ENCODE measurements around the gene MSLN. TPM values are rescaled to one million over a fixed set of nuclear protein-coding genes. Genes with fewer than 3 reads are reported as not detected.

Gene MSLN
- total and polyA plus RNA-seq, 2 of the 13 experiments (the other 11 are each of a cell fraction or from before 2014, with no cell fraction given), result 2.0 to 2.3 TPM

- TF ChIP-seq SP2 (CRISPR knock-in tag; IDR thresholded peaks at IDR 0.05) (peak; percentile 83), ZBTB40 (IDR thresholded peaks at IDR 0.05) (no peak), ZBTB40 (CRISPR knock-in tag; IDR thresholded peaks at IDR 0.05) (no peak), ZNF180 (CRISPR knock-in tag; IDR thresholded peaks at IDR 0.05; ENCODE audit: borderline replicate concordance, low read depth) (no peak), ZNF567 (CRISPR knock-in tag; IDR thresholded peaks at IDR 0.05; ENCODE audit: borderline replicate concordance) (no peak), NBN (conservative IDR thresholded peaks at IDR 0.05) (no peak), ZNF362 (CRISPR knock-in tag; IDR thresholded peaks at IDR 0.05; ENCODE audit: borderline replicate concordance) (no peak), KMT2B (CRISPR knock-in tag; IDR thresholded peaks at IDR 0.05) (peak; percentile 26; the same call in 1 of the 2 replicates), KDM3A (CRISPR knock-in tag; IDR thresholded peaks at IDR 0.05; ENCODE audit: low read depth) (no peak), BHLHE40 (IDR thresholded peaks at IDR 0.05; ENCODE audit: low read length) (peak; percentile 36; the same call in 1 of the 2 replicates), ZNF326 (CRISPR knock-in tag; IDR thresholded peaks at IDR 0.05; ENCODE audit: borderline replicate concordance) (no peak), SAFB2 (CRISPR knock-in tag; IDR thresholded peaks at IDR 0.05; ENCODE audit: borderline replicate concordance, low read depth) (no peak), GPBP1L1 (CRISPR knock-in tag; IDR thresholded peaks at IDR 0.05) (no peak), TRAFD1 (CRISPR knock-in tag; IDR thresholded peaks at IDR 0.05; ENCODE audit: borderline replicate concordance) (no peak)
Observed at GRCh38 chr16:788399-789126, 28.0 kb downstream of the MSLN start, which contains the start of gene CHTF18 (continued).

Data from HepG2 (cell line).